ENCODE data around the gene ZNF853.
"Not testable (repeated sequence)": the region's sequence is repeated elsewhere in the genome, so short reads cannot be mapped to it uniquely, and the experiment has no call there.

ZNF853 gene

GRCh38 chr7:6653071-6654003 is 37.9 kb downstream of the ZNF853 start:
- DNase-seq = no peak

- no peak for DNase-seq
Measured at GRCh38 chr7:6654113-6654841, 38.9 kb downstream of the ZNF853 start.

- DNase-seq = no peak
Measured at GRCh38 chr7:6654842-6655610, 39.6 kb downstream of the ZNF853 start.

- DNase-seq = no peak
Measured at GRCh38 chr7:6655636-6656385, 40.4 kb downstream of the ZNF853 start.

GRCh38 chr7:6656413-6656812 is 41.0 kb downstream of the ZNF853 start:
- DNase-seq = no peak

- no peak for DNase-seq
Measured at GRCh38 chr7:6658618-6659345, 43.4 kb downstream of the ZNF853 start.

GRCh38 chr7:6670851-6671250 is 55.4 kb downstream of the ZNF853 start:
- not testable (repeated sequence) for DNase-seq
